ENCODE results near the gene SLC25A24. TPM values are rescaled to one million over a fixed set of nuclear protein-coding genes. Genes with fewer than 3 reads are reported as not detected.
"Not testable (repeated sequence)": the region's sequence is repeated elsewhere in the genome, so short reads cannot be mapped to it uniquely, and the experiment has no call there.

Gene SLC25A24
- total RNA-seq, 4 donors from 2014 or later, result 28.9 to 64.2 (median 37.1) TPM

- H3K9me3 ChIP-seq; H3K27me3 ChIP-seq; intact Hi-C loops (cut with DNase I; ENCODE audit: low total_unique reads); H3K4me1 ChIP-seq; H3K27ac ChIP-seq; DNase-seq; H3K4me3 ChIP-seq; H3K36me3 ChIP-seq: not testable (repeated sequence)
Observed at GRCh38 chr1:108131281-108131680, 68.9 kb downstream of the SLC25A24 start.

- Histone ChIP-seq H3K36me3 (no peaks in the 10 kb centered on the region), H3K27me3 (no peaks in the 10 kb centered on the region), H3K9me3 (no peaks in the 10 kb centered on the region), H3K27ac (no peak overlapping the region), H3K4me3 (no peak overlapping the region), H3K4me1 (no peaks in the 10 kb centered on the region)
- no peak for TF ChIP-seq POLR2A (IDR thresholded peaks at IDR 0.05)
- no peak for TF ChIP-seq CTCF (IDR thresholded peaks at IDR 0.05)
- no peak for DNase-seq
- intact Hi-C loops (cut with DNase I; ENCODE audit: low total_unique reads), result no loop called here
Observed at GRCh38 chr1:108130794-108131193, 69.3 kb downstream of the SLC25A24 start.

- Histone ChIP-seq H3K4me1 (no peaks in the 10 kb centered on the region), H3K36me3 (no peaks in the 10 kb centered on the region), H3K9me3 (no peaks in the 10 kb centered on the region), H3K4me3 (no peak overlapping the region), H3K27ac (no peak overlapping the region), H3K27me3 (no peaks in the 10 kb centered on the region)
- intact Hi-C loops (cut with DNase I; ENCODE audit: low total_unique reads), result loop anchor here (10.0 kb wide), 1 partner anchor 345 kb away; no protein-coding TSS in a partner anchor
- no peak for TF ChIP-seq POLR2A (IDR thresholded peaks at IDR 0.05)
- TF ChIP-seq CTCF (IDR thresholded peaks at IDR 0.05), result no peak
- no peak for DNase-seq
Observed at GRCh38 chr1:108129999-108130398, 70.1 kb downstream of the SLC25A24 start.

GRCh38 chr1:108125312-108126138, 74.6 kb downstream of the SLC25A24 start:
- no peak overlapping the region for H3K4me3 ChIP-seq
- H3K36me3 ChIP-seq, result no peaks in the 10 kb centered on the region
- TF ChIP-seq CTCF (IDR thresholded peaks at IDR 0.05) (peak; percentile 72 to 90 (median 84)), POLR2A (IDR thresholded peaks at IDR 0.05) (no peak)
- H3K9me3 ChIP-seq, result no peaks in the 10 kb centered on the region
- H3K27ac ChIP-seq, result no peak overlapping the region
- peak; percentile 30 to 45 for DNase-seq
- no peaks in the 10 kb centered on the region for H3K27me3 ChIP-seq
- H3K4me1 ChIP-seq, result no peaks in the 10 kb centered on the region
- intact Hi-C loops (cut with DNase I; ENCODE audit: low total_unique reads), result loop anchor here (10.0 kb wide), 1 partner anchor 341 kb away; no protein-coding TSS in a partner anchor

- Histone ChIP-seq H3K4me3 (no peak overlapping the region), H3K36me3 (no peaks in the 10 kb centered on the region), H3K9me3 (no peaks in the 10 kb centered on the region), H3K4me1 (no peaks in the 10 kb centered on the region), H3K27me3 (no peaks in the 10 kb centered on the region), H3K27ac (no peak overlapping the region)
- TF ChIP-seq POLR2A (IDR thresholded peaks at IDR 0.05) (no peak), CTCF (IDR thresholded peaks at IDR 0.05) (no peak)
- intact Hi-C loops (cut with DNase I; ENCODE audit: low total_unique reads), result loop anchor here (10.0 kb wide), 1 partner anchor 340 kb away; no protein-coding TSS in a partner anchor
- DNase-seq, result no peak
Observed at GRCh38 chr1:108124622-108125311, 75.4 kb downstream of the SLC25A24 start.

Measured in uterus (tissue), 4 donors.